Measurements from ENCODE around the gene PKNOX2. TPM values are rescaled to one million over a fixed set of nuclear protein-coding genes. Genes with fewer than 3 reads are reported as not detected.

PKNOX2 gene
- total RNA-seq, 3 donors from 2014 or later (not counting 1 experiment from before 2014, with no cell fraction given) = not detected

GRCh38 chr11:125253289-125253688, 88.7 kb downstream of the PKNOX2 start:
- Histone ChIP-seq H3K36me3 (ENCODE audit: control insufficient read depth, insufficient read depth, low read length) (no peaks in the 10 kb centered on the region), H3K27ac (ENCODE audit: low read length) (no peak overlapping the region), H3K4me1 (ENCODE audit: control insufficient read depth, insufficient read depth, low read length) (no peaks in the 10 kb centered on the region), H3K9me3 (ENCODE audit: control insufficient read depth, insufficient read depth, low read length) (no peaks in the 10 kb centered on the region), H3K4me3 (ENCODE audit: low read length) (no peak overlapping the region), H3K27me3 (ENCODE audit: control insufficient read depth, insufficient read depth, low read length) (no peaks in the 10 kb centered on the region)
- no peak for ATAC-seq
- Mint-ChIP-seq H3K27me3 (ENCODE audit: low read depth in 2 of 2) (peaks cover 0 to 6% of the 10 kb centered on the region in 2 donors), H3K9me3 (no peaks in the 10 kb centered on the region), H3K27ac (no peak overlapping the region), H3K4me3 (no peak overlapping the region), H3K4me1 (no peaks in the 10 kb centered on the region), H3K36me3 (no peaks in the 10 kb centered on the region)
- WGBS (ENCODE audit: insufficient coverage) = 49% methylated on average over 7 of the region's 7 CpGs
- intact Hi-C loops (cut with micrococcal nuclease) = no loop called here
- no peak for DNase-seq
- TF ChIP-seq CTCF (IDR thresholded peaks at IDR 0.05) = no peak

DNA sequence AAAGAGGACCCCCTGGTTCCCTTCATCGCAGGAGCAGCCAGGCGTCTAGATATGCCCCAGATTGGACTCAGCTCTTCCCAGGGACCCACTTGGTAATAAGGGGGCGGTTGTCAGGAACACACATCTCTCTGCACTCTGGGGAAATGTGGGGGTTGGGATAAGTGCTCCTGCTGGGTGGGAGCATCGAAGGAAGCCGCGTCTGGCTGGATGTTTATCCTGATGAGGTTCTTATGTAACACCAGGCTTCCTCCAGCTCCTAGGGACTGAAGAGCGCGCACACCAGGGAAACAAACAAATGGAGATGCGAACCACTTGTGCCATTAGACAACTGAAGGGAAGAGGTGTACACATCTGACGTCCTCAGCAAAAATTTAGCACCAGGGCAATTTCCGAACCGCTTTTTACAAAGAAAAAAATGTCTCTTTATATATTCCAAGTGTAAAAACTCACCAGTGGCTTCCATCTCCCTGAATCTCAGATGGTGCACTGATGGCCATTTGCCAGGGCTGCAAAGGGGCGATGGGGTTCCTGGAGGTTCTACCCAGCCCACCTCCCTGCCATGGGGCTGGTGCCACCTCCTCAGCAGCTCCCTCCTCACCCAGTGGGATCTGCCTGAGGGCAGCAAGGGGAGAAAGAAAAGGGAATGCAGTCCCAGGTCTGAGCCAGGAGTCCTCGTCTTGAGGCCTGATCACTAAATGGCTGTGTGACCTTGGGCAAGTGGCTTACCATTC, 89.4 kb downstream of the PKNOX2 start:
- no peak for TF ChIP-seq CTCF (IDR thresholded peaks at IDR 0.05)
- no peak overlapping the region for H3K27ac ChIP-seq (ENCODE audit: low read length)
- peaks cover 0 to 6% of the 10 kb centered on the region in 2 donors for H3K27me3 Mint-ChIP-seq (ENCODE audit: low read depth in 2 of 2)

DNA sequence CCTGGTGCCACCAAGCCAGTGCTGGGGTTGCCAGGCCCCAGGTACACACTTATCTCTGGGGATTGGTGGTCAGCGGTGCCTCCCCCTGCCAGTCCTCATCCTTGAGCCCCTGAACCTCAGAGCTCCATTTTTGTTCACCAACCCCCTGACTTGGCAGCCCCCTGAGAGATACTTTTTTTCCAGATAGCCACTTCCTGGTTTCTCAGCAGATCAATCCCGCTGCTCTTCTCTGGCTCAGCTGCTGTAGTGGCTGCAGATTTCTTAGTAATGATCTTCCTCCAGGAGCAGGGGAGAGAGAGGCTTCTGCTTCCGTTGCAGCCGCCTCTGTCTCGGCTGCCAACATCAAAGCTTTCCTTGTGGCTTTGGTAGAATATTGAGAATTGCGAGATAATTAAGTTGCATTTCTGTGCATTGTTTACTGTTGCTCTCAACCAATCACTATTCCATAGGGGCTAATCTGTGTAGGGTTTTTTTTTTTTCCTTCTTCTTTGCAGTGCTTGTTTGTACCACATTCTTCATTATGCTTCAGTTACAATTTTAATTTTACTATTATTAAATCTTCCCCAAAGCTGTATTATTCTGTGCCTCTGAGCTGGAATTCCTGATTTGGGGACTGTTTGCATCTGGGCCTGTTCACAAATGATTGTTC, 92.1 kb downstream of the PKNOX2 start:
- Mint-ChIP-seq H3K4me1 (no peaks in the 10 kb centered on the region), H3K27me3 (ENCODE audit: low read depth in 2 of 2) (peaks cover 3 to 9% of the 10 kb centered on the region in 2 donors), H3K27ac (no peak overlapping the region), H3K4me3 (no peak overlapping the region), H3K36me3 (no peaks in the 10 kb centered on the region), H3K9me3 (no peaks in the 10 kb centered on the region)
- no peak overlapping the region for H3K4me3 ChIP-seq (ENCODE audit: low read length)
- H3K36me3 ChIP-seq (ENCODE audit: control insufficient read depth, insufficient read depth, low read length) = no peaks in the 10 kb centered on the region
- TF ChIP-seq CTCF (IDR thresholded peaks at IDR 0.05) = no peak
- WGBS (ENCODE audit: insufficient coverage) = 77% methylated on average over 5 of the region's 6 CpGs
- no peaks in the 10 kb centered on the region for H3K27me3 ChIP-seq (ENCODE audit: control insufficient read depth, insufficient read depth, low read length)
- DNase-seq = no peak
- no peaks in the 10 kb centered on the region for H3K9me3 ChIP-seq (ENCODE audit: control insufficient read depth, insufficient read depth, low read length)
- intact Hi-C loops (cut with micrococcal nuclease) = no loop called here
- no peak overlapping the region for H3K27ac ChIP-seq (ENCODE audit: low read length)
- no peaks in the 10 kb centered on the region for H3K4me1 ChIP-seq (ENCODE audit: control insufficient read depth, insufficient read depth, low read length)
- no peak for ATAC-seq

More for the DNA sequence above, 89.4 kb downstream of the PKNOX2 start:
- no peaks in the 10 kb centered on the region for H3K9me3 ChIP-seq (ENCODE audit: control insufficient read depth, insufficient read depth, low read length)
- H3K27me3 ChIP-seq (ENCODE audit: control insufficient read depth, insufficient read depth, low read length) = no peaks in the 10 kb centered on the region
- no peaks in the 10 kb centered on the region for H3K4me1 ChIP-seq (ENCODE audit: control insufficient read depth, insufficient read depth, low read length)
- WGBS (ENCODE audit: insufficient coverage) = 79% methylated on average over 14 of the region's 14 CpGs
- H3K27ac Mint-ChIP-seq = no peak overlapping the region
- intact Hi-C loops (cut with micrococcal nuclease) = no loop called here
- H3K36me3 ChIP-seq (ENCODE audit: control insufficient read depth, insufficient read depth, low read length) = no peaks in the 10 kb centered on the region
- H3K4me3 ChIP-seq (ENCODE audit: low read length) = no peak overlapping the region
- no peaks in the 10 kb centered on the region for H3K4me1 Mint-ChIP-seq
- H3K36me3 Mint-ChIP-seq = no peaks in the 10 kb centered on the region
- DNase-seq = no peak
- no peaks in the 10 kb centered on the region for H3K9me3 Mint-ChIP-seq
- no peak overlapping the region for H3K4me3 Mint-ChIP-seq
- ATAC-seq = no peak

Measured in natural killer cell (primary cell).